GM21528 (cell line): ENCODE measurements around the gene P2RY2.
"Not testable (repeated sequence)": the region's sequence is repeated elsewhere in the genome, so short reads cannot be mapped to it uniquely, and the experiment has no call there.

ENCODE experiments used
- ATAC-seq: cut with Tn5 transposase; IDR thresholded peaks from one replicate; pipeline ENCODE4 v1.9.1; 2021; ENCODE audit warnings: mild to moderate bottlenecking, moderate library complexity; ENCODE audit not compliant: unreplicated experiment, low FRiP score

Gene P2RY2

DNA sequence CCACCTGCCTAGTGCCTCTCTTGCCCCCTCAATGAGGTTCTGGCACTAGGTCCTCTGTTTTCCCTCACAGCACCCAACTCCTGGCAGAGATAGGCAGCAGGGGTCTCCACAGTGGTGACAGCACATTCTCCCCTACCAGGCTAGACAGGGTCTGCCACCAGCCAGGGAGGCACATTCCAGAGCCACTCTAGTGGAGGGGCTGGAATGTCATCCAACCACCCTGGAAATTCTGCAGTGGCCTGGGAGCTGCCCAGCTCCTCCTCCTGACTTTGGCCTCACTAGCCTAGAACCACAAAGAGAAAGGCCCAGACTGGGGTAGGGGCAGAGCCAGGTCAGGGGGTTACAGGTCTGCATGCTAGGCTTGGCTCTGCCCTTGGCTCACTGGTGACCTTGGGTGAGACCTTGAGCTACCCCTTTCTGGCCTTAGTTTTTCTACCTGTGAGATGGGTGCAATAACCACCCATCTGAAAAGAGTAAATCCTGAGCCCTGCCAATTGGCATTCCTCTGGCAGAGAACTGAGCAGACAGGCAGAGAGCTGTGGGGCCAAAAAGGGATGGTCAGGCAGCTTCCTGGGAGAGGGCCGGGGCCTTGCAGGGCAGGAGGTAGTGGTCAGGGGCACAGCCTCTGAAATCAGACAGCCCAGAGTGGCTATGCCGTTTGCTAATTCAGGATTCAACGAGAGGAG lies 7.1 kb downstream of the P2RY2 start:
- ATAC-seq, result no peak

GRCh38 chr11:73225851-73226250 lies 7.8 kb downstream of the P2RY2 start:
- ATAC-seq, result no peak

DNA sequence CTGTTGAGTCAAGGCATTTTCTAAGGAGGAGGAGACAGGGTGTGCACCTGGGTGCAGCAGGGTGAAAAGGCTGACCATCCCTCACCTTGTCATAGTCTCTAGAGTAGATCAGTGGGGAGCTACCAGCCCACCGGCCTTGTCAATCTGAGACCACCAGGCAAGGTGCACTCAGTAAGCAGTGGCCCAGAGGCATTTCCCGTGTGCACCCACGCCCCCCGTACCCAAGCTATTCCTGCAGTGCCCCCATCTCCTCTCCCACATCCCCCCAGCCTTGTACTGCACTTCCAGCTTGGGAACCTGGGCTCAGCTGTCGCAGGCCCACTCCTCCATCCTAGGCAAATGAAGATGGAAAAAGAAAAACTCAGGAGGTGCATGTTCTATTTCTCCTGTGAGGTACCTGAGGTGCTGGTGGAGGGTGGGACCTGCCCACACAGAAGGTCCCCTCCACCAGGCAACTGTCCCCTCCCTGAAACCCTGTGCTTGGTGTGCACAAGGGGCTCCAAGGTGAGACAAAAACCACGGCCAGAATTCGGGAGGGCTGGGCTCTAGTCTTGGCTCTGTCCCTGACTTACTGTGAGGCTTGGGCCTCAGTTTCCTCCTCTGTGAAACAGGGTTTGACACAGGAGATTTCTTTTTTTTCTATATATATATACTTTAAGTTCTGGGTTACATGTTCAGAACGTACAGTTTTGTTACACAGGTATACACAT lies 8.4 kb downstream of the P2RY2 start:
- no peak for ATAC-seq

DNA sequence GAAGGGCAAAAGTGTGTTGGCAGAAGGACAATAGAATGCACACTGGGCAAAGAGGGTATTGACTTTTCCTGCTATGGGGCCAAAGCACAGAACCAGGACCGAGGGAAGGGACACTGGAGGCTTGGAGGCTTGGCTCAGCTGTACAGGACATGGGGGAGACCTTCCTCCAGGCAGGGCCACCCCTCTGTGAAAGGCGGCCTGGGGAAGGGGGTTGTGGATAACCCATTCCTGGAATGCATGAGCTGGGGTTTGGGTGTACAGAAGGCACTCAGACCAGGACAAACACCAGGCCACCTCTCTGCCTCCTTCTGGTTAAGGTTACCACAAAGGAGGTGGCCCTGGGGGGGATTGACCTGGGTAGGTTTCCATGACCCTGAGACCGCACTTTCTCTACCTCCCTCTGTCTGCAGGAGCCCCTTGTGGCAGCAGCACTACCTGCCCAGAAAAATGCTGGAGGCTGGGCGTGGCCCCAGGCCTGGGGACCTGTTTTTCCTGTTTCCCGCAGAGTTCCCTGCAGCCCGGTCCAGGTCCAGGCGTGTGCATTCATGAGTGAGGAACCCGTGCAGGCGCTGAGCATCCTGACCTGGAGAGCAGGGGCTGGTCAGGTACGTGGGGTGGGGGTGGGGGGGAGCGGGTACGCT lies 9.6 kb downstream of the P2RY2 start:
- ATAC-seq, result no peak

DNA sequence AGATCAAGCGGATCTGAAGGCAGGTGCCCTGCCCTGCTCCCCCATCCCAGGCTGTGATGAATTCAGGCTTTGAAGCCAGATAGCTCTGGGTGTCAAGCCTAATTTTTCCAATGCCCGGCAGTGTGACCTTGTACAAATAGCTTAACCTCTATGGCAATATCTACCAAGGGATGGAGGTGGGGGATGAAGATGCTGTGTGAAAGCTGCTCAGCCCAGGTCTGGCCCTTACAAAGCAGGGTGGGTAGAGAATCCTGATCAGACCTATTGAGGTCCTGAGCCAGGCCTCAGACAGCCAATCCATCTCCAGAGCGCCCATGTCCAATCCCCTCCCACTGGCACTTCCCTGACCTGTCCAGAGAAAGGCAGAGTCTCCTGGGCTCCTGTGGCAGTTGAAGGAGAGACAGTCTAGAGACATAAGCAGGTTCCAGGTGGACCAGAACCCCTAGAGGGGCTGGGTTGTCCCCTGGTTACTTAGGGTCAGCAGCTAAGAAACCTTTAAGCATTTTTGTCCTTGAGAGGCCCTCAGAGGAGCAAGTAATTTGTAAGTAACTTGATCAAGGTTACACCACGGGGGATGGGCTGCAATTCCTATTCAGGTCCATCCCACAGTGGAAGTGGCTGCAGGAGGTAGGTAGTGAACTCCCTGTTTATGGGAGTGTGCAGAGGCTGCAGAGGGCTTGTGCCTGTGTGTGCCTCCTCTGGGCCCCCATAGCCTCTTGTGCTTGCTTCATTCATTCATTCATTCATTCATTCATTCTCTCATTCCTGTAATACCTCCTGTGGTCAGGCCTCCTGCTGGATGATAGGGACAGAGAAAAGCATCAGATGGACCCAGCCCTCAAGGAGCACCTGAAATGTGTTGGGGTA lies 10.4 kb downstream of the P2RY2 start:
- no peak for ATAC-seq

GRCh38 chr11:73229321-73229895 lies 11.3 kb downstream of the P2RY2 start:
- ATAC-seq, result no peak

- no peak for ATAC-seq
Measured at GRCh38 chr11:73229896-73230875, 12.1 kb downstream of the P2RY2 start.

DNA sequence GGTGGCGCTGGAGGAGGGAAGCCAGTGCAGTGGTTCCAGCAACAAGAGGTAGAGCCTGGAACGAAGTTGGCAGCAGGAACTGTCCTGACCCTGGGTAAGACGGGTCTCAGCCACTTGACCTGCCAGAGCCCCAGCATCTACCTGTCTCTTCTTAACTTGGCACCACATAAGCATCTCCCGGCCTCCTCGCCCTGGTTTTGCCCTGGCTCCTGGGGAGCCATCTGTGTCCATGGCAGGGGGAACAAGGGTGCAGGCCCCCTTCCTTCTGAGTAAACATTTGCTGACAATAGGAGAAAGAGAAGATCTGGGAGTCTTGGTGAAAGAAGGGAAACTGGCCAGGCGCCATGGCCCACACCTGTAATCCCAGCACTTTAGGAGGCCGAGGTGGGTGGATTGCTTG lies 12.8 kb downstream of the P2RY2 start:
- ATAC-seq, result no peak

DNA sequence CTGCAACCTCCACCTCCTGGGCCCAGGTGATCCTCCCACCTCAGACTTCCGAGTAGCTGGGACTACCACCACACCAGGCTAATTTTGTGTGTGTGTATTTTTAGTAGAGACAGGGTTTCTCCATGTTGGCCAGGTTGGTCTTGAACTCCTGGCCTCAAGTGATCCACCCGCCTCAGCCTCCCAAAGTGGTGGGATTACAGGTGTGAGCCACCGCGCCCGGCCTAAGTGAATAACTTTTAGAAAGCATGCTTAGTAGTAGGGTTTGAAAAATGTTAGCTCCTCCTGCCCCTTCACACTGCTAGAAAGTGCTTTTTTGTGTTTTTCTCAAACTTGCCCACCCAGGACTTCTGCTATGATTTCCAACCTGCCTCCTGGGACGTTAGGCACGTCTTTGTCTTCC lies 14.4 kb downstream of the P2RY2 start:
- not testable (repeated sequence) for ATAC-seq

DNA sequence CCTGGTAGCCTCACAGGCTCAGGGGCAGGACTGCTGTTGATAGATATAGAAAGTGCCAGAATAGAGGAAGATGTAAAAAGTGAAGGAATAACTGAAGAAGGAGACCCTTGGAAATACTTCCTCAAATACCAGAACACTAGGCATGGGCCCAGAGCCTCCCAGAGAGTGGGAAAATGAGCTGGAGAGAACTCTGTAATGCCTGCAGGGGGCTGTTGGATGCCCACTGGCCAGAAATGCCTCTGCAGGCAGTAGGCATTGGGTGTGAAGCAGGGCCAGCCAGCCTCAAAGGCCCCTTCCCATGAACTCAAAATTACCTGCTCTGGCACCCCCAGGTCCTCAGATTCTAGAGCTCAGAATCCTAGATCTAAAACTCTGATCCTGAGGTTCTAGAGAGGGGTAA lies 15.1 kb downstream of the P2RY2 start:
- no peak for ATAC-seq

GRCh38 chr11:73233692-73234470 lies 15.8 kb downstream of the P2RY2 start:
- no peak for ATAC-seq

DNA sequence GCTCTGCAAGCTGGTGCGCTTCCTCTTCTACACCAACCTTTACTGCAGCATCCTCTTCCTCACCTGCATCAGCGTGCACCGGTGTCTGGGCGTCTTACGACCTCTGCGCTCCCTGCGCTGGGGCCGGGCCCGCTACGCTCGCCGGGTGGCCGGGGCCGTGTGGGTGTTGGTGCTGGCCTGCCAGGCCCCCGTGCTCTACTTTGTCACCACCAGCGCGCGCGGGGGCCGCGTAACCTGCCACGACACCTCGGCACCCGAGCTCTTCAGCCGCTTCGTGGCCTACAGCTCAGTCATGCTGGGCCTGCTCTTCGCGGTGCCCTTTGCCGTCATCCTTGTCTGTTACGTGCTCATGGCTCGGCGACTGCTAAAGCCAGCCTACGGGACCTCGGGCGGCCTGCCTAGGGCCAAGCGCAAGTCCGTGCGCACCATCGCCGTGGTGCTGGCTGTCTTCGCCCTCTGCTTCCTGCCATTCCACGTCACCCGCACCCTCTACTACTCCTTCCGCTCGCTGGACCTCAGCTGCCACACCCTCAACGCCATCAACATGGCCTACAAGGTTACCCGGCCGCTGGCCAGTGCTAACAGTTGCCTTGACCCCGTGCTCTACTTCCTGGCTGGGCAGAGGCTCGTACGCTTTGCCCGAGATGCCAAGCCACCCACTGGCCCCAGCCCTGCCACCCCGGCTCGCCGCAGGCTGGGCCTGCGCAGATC lies 16.5 kb downstream of the P2RY2 start:
- no peak for ATAC-seq

GRCh38 chr11:73235236-73235786 lies 17.2 kb downstream of the P2RY2 start:
- no peak for ATAC-seq

DNA sequence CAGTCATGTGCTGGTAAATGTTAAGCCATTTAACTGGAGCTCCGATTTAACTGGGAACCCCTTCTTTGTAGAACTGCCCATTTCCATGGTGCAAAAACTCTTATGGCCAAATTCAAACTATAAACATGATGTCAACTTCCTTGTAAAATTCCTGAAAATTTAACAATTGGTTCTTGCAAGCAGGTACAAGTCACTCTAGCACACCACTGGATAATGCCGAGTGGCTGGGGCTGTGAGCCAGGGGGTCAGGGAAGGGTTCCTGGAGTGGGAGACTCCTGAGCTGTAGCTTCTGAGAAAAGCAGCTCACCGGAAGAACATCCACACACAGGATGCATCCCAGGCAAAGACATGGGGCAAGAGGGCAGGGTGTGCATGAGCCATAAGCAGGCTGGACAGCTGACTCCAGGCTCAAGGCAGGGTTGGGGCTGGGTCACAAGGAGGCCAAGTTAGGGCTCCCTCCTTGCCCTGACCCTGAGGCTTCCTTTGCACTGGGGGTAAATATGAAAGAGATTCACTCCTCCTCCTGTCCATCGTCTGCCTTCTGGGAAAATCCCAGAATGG lies 18.2 kb downstream of the P2RY2 start:
- no peak for ATAC-seq

DNA sequence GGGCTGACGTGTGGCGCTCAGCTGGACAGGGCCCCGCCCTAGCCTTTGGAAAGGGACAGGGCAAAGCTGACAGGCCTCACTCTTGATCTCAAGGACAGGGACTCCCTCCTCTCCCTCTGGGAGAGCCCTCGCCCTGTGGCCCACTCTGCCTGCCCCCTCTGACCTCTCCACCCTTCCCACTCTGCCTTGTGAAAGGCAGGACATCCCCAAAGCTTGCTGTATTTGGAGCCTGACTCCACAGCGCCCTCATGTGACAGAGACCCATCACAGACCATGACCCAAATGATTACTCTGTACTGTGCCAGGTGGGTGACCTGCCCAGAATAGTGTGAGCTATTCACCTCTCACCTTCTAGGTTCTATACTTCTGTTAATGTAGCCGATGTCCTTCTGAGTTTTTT lies 18.8 kb downstream of the P2RY2 start:
- no peak for ATAC-seq

- no peak for ATAC-seq
Measured at GRCh38 chr11:73237471-73238290, 19.6 kb downstream of the P2RY2 start.

- no peak for ATAC-seq
Measured at GRCh38 chr11:73239111-73239521, 21.0 kb downstream of the P2RY2 start.
